GM12878 (cell line): ENCODE results near the gene OLA1. TPM values are rescaled to one million over a fixed set of nuclear protein-coding genes. Genes with fewer than 3 reads are reported as not detected.

Experiments used
- ATAC-seq: fragments of 200-7000 bp; cut with Tn5 transposase; 3 replicates; pipeline ENCODE4 v1.9.1; 2020; ENCODE audit warnings: mild to moderate bottlenecking, moderate library complexity
- BruUV-seq: library from RNA; stranded (reverse); fragments of 400-500 nt; replicated peaks from 2 replicates; lab custom pipeline; 2021; lab: Mats Ljungman, UMichigan
- CTCF ChIA-PET: fragments of 300-600 bp; sonication (Branson Sonifier 250); formaldehyde crosslinking; extraction: SDS; loops from one replicate; lab custom pipeline; 2021; ENCODE audit warnings: inconsistent platforms; lab: Yijun Ruan, JAX
- POLR2A ChIA-PET: fragments of 350-600 bp; formaldehyde crosslinking; extraction: SDS; loops from one replicate; lab custom pipeline; 2021; ENCODE audit warnings: inconsistent platforms; lab: Charles Lee
- RAD21 ChIA-PET: fragments of 300-600 bp; sonication (Branson Sonifier 250); formaldehyde crosslinking; loops from one replicate; lab custom pipeline; 2023; ENCODE audit warnings: antibody characterized with exemption; ENCODE audit not compliant: unreplicated experiment; lab: Charles Lee
- SMC1A ChIA-PET: fragments of 300-600 bp; sonication (Branson Sonifier 250); formaldehyde crosslinking; loops from one replicate; lab custom pipeline; 2023; ENCODE audit not compliant: unreplicated experiment, uncharacterized antibody; lab: Charles Lee
- DNase-seq: peaks from one replicate; pipeline ENCODE4 v3.0.0-alpha.2; 2011; ENCODE audit warnings: low read depth, low spot score
- FAIRE-seq: peaks from 3 replicates; lab custom pipeline; 2011; peaks lifted over from hg19 to GRCh38; lab: Jason Lieb, UNC
- H2AFZ ChIP-seq: 2 replicates; pipeline ENCODE4 v1.6.0; 2011; ENCODE audit warnings: low read depth, low read length, control low read depth; ENCODE audit not compliant: control insufficient read depth
- H3K27ac ChIP-seq: 2 replicates; pipeline ENCODE4 v1.5.1; 2011; ENCODE audit warnings: control low read depth; ENCODE audit not compliant: control insufficient read depth, insufficient read depth
- H3K27me3 ChIP-seq, 2 experiments: replicated peaks in 1 of 2; 2 replicates each; pipeline versions ENCODE4 v1.6.0 to v1.6.1; 2011; ENCODE audit warnings: low read length in 1 of 2; ENCODE audit not compliant: control insufficient read depth in 2 of 2, insufficient read depth in 2 of 2
- H3K36me3 ChIP-seq, 2 experiments: 2 replicates each; pipeline ENCODE4 v1.5.1; 2011; ENCODE audit warnings: low read length in 1 of 2; ENCODE audit not compliant: control insufficient read depth in 2 of 2, insufficient read depth in 2 of 2
- H3K4me1 ChIP-seq: 2 replicates; pipeline ENCODE4 v1.6.1; 2011; ENCODE audit warnings: mild to moderate bottlenecking, low read length, moderate library complexity, mixed read lengths; ENCODE audit not compliant: control insufficient read depth, insufficient read depth
- H3K4me2 ChIP-seq: 2 replicates; pipeline ENCODE4 v1.6.0; 2011; ENCODE audit warnings: control low read depth; ENCODE audit not compliant: control insufficient read depth, insufficient read depth
- H3K4me3 ChIP-seq: fragments of 200-600 bp; sonication (generic); 2 replicates; pipeline ENCODE4 v1.5.1; 2016
- H3K79me2 ChIP-seq: 2 replicates; pipeline ENCODE4 v1.6.0; 2011; ENCODE audit warnings: low read length; ENCODE audit not compliant: control insufficient read depth, insufficient read depth
- H3K9ac ChIP-seq: 2 replicates; pipeline ENCODE4 v1.8.0; 2011; ENCODE audit warnings: low read length, control low read depth, mixed read lengths; ENCODE audit not compliant: control insufficient read depth, insufficient read depth
- H3K9me3 ChIP-seq: replicated peaks from 3 replicates; pipeline ENCODE4 v1.5.1; 2011; ENCODE audit warnings: mild to moderate bottlenecking, low read length; ENCODE audit not compliant: control insufficient read depth, insufficient read depth
- H4K20me1 ChIP-seq: 2 replicates; pipeline ENCODE4 v1.6.0; 2011; ENCODE audit not compliant: control insufficient read depth, insufficient read depth
- ASH2L ChIP-seq: fragments of 300-600, 200-600 bp; sonication (generic); IDR thresholded peaks from 2 replicates; pipeline ENCODE4 v1.6.1; 2017; ENCODE audit warnings: low read depth, mild to moderate bottlenecking, borderline replicate concordance
- ATF7 ChIP-seq: fragments of 450-650 bp; IDR thresholded peaks from 2 replicates; pipeline ENCODE4 v1.6.1; 2016; ENCODE audit warnings: low read depth, mild to moderate bottlenecking
- CBX5 ChIP-seq: sonication (generic); IDR thresholded peaks from 2 replicates; pipeline ENCODE4 v1.6.1; 2016; ENCODE audit warnings: low read depth, moderate library complexity, mild to moderate bottlenecking, inconsistent platforms
- LARP7 ChIP-seq: fragments of 450-650 bp; IDR thresholded peaks from 2 replicates; pipeline ENCODE4 v1.6.1; 2017; ENCODE audit warnings: mild to moderate bottlenecking
- MLLT1 ChIP-seq: fragments of 450-650 bp; IDR thresholded peaks from 2 replicates; pipeline ENCODE4 v1.6.1; 2016; ENCODE audit warnings: mild to moderate bottlenecking
- PBX3 ChIP-seq: IDR thresholded peaks from 2 replicates; pipeline ENCODE4 v1.6.1; 2011; ENCODE audit warnings: mild to moderate bottlenecking, low read depth, low read length, moderate library complexity; ENCODE audit not compliant: insufficient replicate concordance
- SP1 ChIP-seq: IDR thresholded peaks from one replicate; pipeline ENCODE4 v1.6.1; 2011; ENCODE audit warnings: low read depth, low read length
- USF2 ChIP-seq: IDR thresholded peaks from 2 replicates; pipeline ENCODE4 v1.6.1; 2011; ENCODE audit warnings: low read depth, low read length, improper control_type of control experiment, borderline replicate concordance
- WRNIP1 ChIP-seq: IDR thresholded peaks from 2 replicates; pipeline ENCODE4 v1.6.1; 2011; ENCODE audit warnings: low read depth, low read length, improper control_type of control experiment, borderline replicate concordance
- WGBS: methylation state at CpG from one replicate; pipeline ENCODE4 v1.1.6; 2016; ENCODE audit warnings: low lambda C conversion rate; ENCODE audit not compliant: insufficient replicate concordance, insufficient coverage; ENCODE audit errors: missing lambda C conversion rate; 5-methylcytosine and 5-hydroxymethylcytosine counted together
- in situ Hi-C: fragments of 300-500 bp; cut with MboI; formaldehyde crosslinking; loops from 9 replicates; pipeline ENCODE4 v1.14.3; 2018; ENCODE audit warnings: mixed read lengths
- intact Hi-C: fragments of 100-400 bp; cut with micrococcal nuclease; formaldehyde crosslinking; loops from one replicate; pipeline ENCODE4 v1.14.2; 2022; ENCODE audit not compliant: unreplicated experiment
- polyA plus RNA-seq, 11 experiments: library from polyadenylated mRNA; depleted of rRNA in 4 of 11; unstranded in 6 of 11; stranded (reverse) in 5 of 11; fragments of >200 nt; fragmentation: Nextera tagmentation in 4 of 11; fragmentation: Illumina TruSeq in 1 of 11; extraction: Ambion mirVana in 4 of 11; extraction: Trizol in 1 of 11; gene quantifications; 1 replicate in 1 of 11; 2 replicates in 10 of 11; pipeline versions ENCODE4 v1.2.1 to v1.2.3, GENCODE V29; 2011 to 2016; ENCODE audit warnings: inconsistent platforms in 2 of 11, missing spikeins in 2 of 11, low read depth in 1 of 11
- total RNA-seq, 4 experiments: library from RNA; depleted of rRNA in 3 of 4; stranded (reverse); fragments of >200 nt in 3 of 4; fragmentation: Illumina TruSeq in 1 of 4; extraction: Trizol in 1 of 4; gene quantifications; 2 replicates each; pipeline versions ENCODE4 v1.2.1 to v1.2.3, GENCODE V29; 2013 to 2021

Gene OLA1
- total and polyA plus RNA-seq, 10 of the 15 experiments (the other 5 are each of a cell fraction or from before 2014, with no cell fraction given), result 107 to 238 (median 142) TPM

GRCh38 chr2:174033163-174033550 is 215.2 kb downstream of the OLA1 start:
- intact Hi-C loops, result no loop called here
- TF ChIP-seq USF2, result no peak
- TF ChIP-seq MLLT1, result no peak
- TF ChIP-seq WRNIP1, result no peak
- TF ChIP-seq LARP7, result no peak
- TF ChIP-seq SP1, result no peak
- TF ChIP-seq CBX5, result no peak
- no peak for TF ChIP-seq PBX3
- TF ChIP-seq ASH2L, result no peak
- no peak for TF ChIP-seq ATF7
- Histone ChIP-seq H3K9me3 (no peaks in the 10 kb centered on the region), H2AFZ (no peak overlapping the region), H3K27me3 (no peaks in the 10 kb centered on the region; a peak in 1 of 4 replicates), H3K4me2 (no peak overlapping the region), H3K36me3 (no peaks in the 10 kb centered on the region), H3K4me1 (peaks cover 30% of the 10 kb centered on the region), H4K20me1 (no peaks in the 10 kb centered on the region), H3K27ac (no peak overlapping the region), H3K4me3 (no peak overlapping the region), H3K79me2 (no peaks in the 10 kb centered on the region), H3K9ac (no peak overlapping the region)
- ChIA-PET RAD21 (no interaction called here), SMC1A (no interaction called here), CTCF (no interaction called here), POLR2A (no interaction called here)
- no peak for FAIRE-seq
- in situ Hi-C loops, result no loop called here
- WGBS, result 67% methylated on average over 2 of the region's 2 CpGs
- no peak for ATAC-seq
- no TSS peak for BruUV-seq
- DNase-seq, result no peak
